Spinal cord (tissue), 10 donors: ENCODE measurements around the gene POLD4. TPM values are rescaled to one million over a fixed set of nuclear protein-coding genes. Genes with fewer than 3 reads are reported as not detected.
A peak's percentile ranks its signal among the peaks of the same experiment; 100 is the strongest.

Experiments used
- DNase-seq, 6 donors: peaks; one replicate each; pipeline versions ENCODE4 v3.0.0 to v3.0.0-alpha.2; 2013 to 2015; ENCODE audit warnings: low spot score in 6 of 6, low read depth in 4 of 6
- H3K27ac ChIP-seq: one replicate; pipeline ENCODE4 v1.5.1; 2013; ENCODE audit warnings: low read depth, low read length, control low read depth
- H3K27me3 ChIP-seq: one replicate; pipeline ENCODE4 v1.6.1; 2013; ENCODE audit warnings: low read length; ENCODE audit not compliant: control insufficient read depth, insufficient read depth
- H3K36me3 ChIP-seq: one replicate; pipeline ENCODE4 v1.6.1; 2013; ENCODE audit warnings: low read length; ENCODE audit not compliant: control insufficient read depth, insufficient read depth
- H3K4me1 ChIP-seq: one replicate; pipeline ENCODE4 v1.6.1; 2013; ENCODE audit warnings: low read length; ENCODE audit not compliant: control insufficient read depth, insufficient read depth
- H3K4me3 ChIP-seq: one replicate; pipeline ENCODE4 v1.5.1; 2013; ENCODE audit warnings: low read depth, low read length, control low read depth
- H3K9me3 ChIP-seq: one replicate; pipeline ENCODE4 v1.6.1; 2013; ENCODE audit warnings: low read length; ENCODE audit not compliant: control insufficient read depth, insufficient read depth
- WGBS: methylation state at CpG from one replicate; pipeline ENCODE4 v1.1.5; 2013; ENCODE audit warnings: missing lambda C conversion rate; ENCODE audit not compliant: insufficient coverage; 5-methylcytosine and 5-hydroxymethylcytosine counted together
- polyA plus RNA-seq, 2 donors: library from polyadenylated mRNA; unstranded; fragments of 120-200 nt; gene quantifications; one replicate each; pipeline ENCODE4 v1.2.1, GENCODE V29; 2013; ENCODE audit not compliant: insufficient read length in 2 of 2
- total RNA-seq, 2 donors: library from RNA; depleted of rRNA in 1 of 2; stranded (reverse); fragments of 120-200 nt in 1 of 2; fragments of >200 nt in 1 of 2; gene quantifications; one replicate each; pipeline versions ENCODE4 v1.2.3 to v1.2.4, GENCODE V29; 2013 to 2014
- donor health status: healthy.

POLD4 gene
- total and polyA plus RNA-seq, 4 donors: 7.8 to 34.8 (median 25.6) TPM

GRCh38 chr11:67390947-67391303, 37.6 kb upstream of the POLD4 start:
- Histone ChIP-seq H3K4me1 (peaks cover 20% of the 10 kb centered on the region), H3K27me3 (no peaks in the 10 kb centered on the region), H3K27ac (peak overlapping the region; percentile 87), H3K9me3 (no peaks in the 10 kb centered on the region), H3K36me3 (peaks cover 32% of the 10 kb centered on the region), H3K4me3 (peak overlapping the region; percentile 85)
- no peak for DNase-seq
- 2% methylated on average over 10 of the region's 15 CpGs for WGBS

- Histone ChIP-seq H3K27me3 (no peaks in the 10 kb centered on the region), H3K36me3 (peaks cover 22% of the 10 kb centered on the region), H3K4me3 (no peak overlapping the region), H3K4me1 (peaks cover 30% of the 10 kb centered on the region), H3K9me3 (no peaks in the 10 kb centered on the region), H3K27ac (no peak overlapping the region)
- 61% methylated on average over 4 of the region's 6 CpGs for WGBS
- DNase-seq: peak in 1 of 6 donors; percentile 23
Measured at GRCh38 chr11:67389477-67389876, 36.1 kb upstream of the POLD4 start.

- Histone ChIP-seq H3K36me3 (peaks cover 6% of the 10 kb centered on the region), H3K27me3 (no peaks in the 10 kb centered on the region), H3K27ac (no peak overlapping the region), H3K4me3 (no peak overlapping the region), H3K4me1 (peaks cover 30% of the 10 kb centered on the region), H3K9me3 (no peaks in the 10 kb centered on the region)
- no peak for DNase-seq
- 51% methylated on average over 5 of the region's 6 CpGs for WGBS
Measured at GRCh38 chr11:67387518-67387917, 34.2 kb upstream of the POLD4 start.

- H3K9me3 ChIP-seq: no peaks in the 10 kb centered on the region
- H3K4me1 ChIP-seq: peaks cover 29% of the 10 kb centered on the region
- no peak overlapping the region for H3K4me3 ChIP-seq
- DNase-seq: no peak
- WGBS: 39% methylated on average over 8 of the region's 9 CpGs
- H3K36me3 ChIP-seq: peaks cover 4% of the 10 kb centered on the region
- no peak overlapping the region for H3K27ac ChIP-seq
- H3K27me3 ChIP-seq: no peaks in the 10 kb centered on the region
Measured at GRCh38 chr11:67387069-67387468, 33.7 kb upstream of the POLD4 start.

- peak overlapping the region; percentile 37 for H3K27ac ChIP-seq
- no peaks in the 10 kb centered on the region for H3K27me3 ChIP-seq
- peak; percentile 35 to 93 (median 60) for DNase-seq
- 12% methylated on average over 3 of the region's 3 CpGs for WGBS
- peaks cover 4% of the 10 kb centered on the region for H3K36me3 ChIP-seq
- H3K9me3 ChIP-seq: no peaks in the 10 kb centered on the region
- peaks cover 17% of the 10 kb centered on the region for H3K4me1 ChIP-seq
- no peak overlapping the region for H3K4me3 ChIP-seq
Measured at GRCh38 chr11:67384851-67385366, 31.6 kb upstream of the POLD4 start.

- no peak overlapping the region for H3K27ac ChIP-seq
- H3K27me3 ChIP-seq: peaks cover 1% of the 10 kb centered on the region
- H3K36me3 ChIP-seq: peaks cover 13% of the 10 kb centered on the region
- H3K9me3 ChIP-seq: no peaks in the 10 kb centered on the region
- WGBS: 31% methylated on average over 12 of the region's 16 CpGs
- no peak overlapping the region for H3K4me3 ChIP-seq
- DNase-seq: peak in 4 of 6 donors; percentile 50 to 90 (median 73)
- H3K4me1 ChIP-seq: peaks cover 17% of the 10 kb centered on the region
Measured at GRCh38 chr11:67382276-67383136, 29.2 kb upstream of the POLD4 start.

GRCh38 chr11:67381244-67381972, 28.1 kb upstream of the POLD4 start:
- no peak for DNase-seq
- Histone ChIP-seq H3K4me3 (no peak overlapping the region), H3K4me1 (peaks cover 18% of the 10 kb centered on the region), H3K9me3 (no peaks in the 10 kb centered on the region), H3K27me3 (peaks cover 7% of the 10 kb centered on the region), H3K27ac (no peak overlapping the region), H3K36me3 (peaks cover 14% of the 10 kb centered on the region)
- 76% methylated on average over 13 of the region's 13 CpGs for WGBS

- Histone ChIP-seq H3K9me3 (no peaks in the 10 kb centered on the region), H3K4me3 (no peak overlapping the region), H3K4me1 (peaks cover 25% of the 10 kb centered on the region), H3K27ac (no peak overlapping the region), H3K27me3 (peaks cover 24% of the 10 kb centered on the region), H3K36me3 (peaks cover 14% of the 10 kb centered on the region)
- DNase-seq: no peak
- WGBS: 74% methylated on average over 18 of the region's 23 CpGs
Measured at GRCh38 chr11:67379061-67380058, 26.0 kb upstream of the POLD4 start.

- Histone ChIP-seq H3K4me3 (no peak overlapping the region), H3K27me3 (peaks cover 32% of the 10 kb centered on the region), H3K27ac (no peak overlapping the region), H3K36me3 (peaks cover 14% of the 10 kb centered on the region), H3K4me1 (peaks cover 33% of the 10 kb centered on the region), H3K9me3 (no peaks in the 10 kb centered on the region)
- 91% methylated on average over 4 of the region's 4 CpGs for WGBS
- no peak for DNase-seq
Measured at GRCh38 chr11:67378544-67378943, 25.2 kb upstream of the POLD4 start.
